Hepatocyte (in vitro differentiated cells): ENCODE results near the gene CHID1. TPM values are rescaled to one million over a fixed set of nuclear protein-coding genes. Genes with fewer than 3 reads are reported as not detected.

Experiments used
- DNase-seq: peaks from one replicate; pipeline ENCODE4 v3.0.0-alpha.2; 2016; ENCODE audit warnings: low spot score
- H2AFZ ChIP-seq: fragments of 200-600 bp; sonication (generic); 2 replicates; pipeline ENCODE4 v1.6.0; 2016; ENCODE audit warnings: antibody characterized with exemption, mild to moderate bottlenecking
- H3K27ac ChIP-seq: fragments of 200-600 bp; sonication (generic); 2 replicates; pipeline ENCODE4 v1.5.1; 2016; ENCODE audit warnings: mild to moderate bottlenecking
- H3K27me3 ChIP-seq: fragments of 200-600 bp; sonication (generic); 2 replicates; pipeline ENCODE4 v1.6.1; 2016
- H3K36me3 ChIP-seq: fragments of 200-600 bp; sonication (generic); replicated peaks from 2 replicates; pipeline ENCODE4 v1.5.1; 2016; ENCODE audit warnings: low read depth; ENCODE audit not compliant: insufficient read depth
- H3K4me1 ChIP-seq: fragments of 200-600 bp; sonication (generic); 2 replicates; pipeline ENCODE4 v1.5.1; 2016; ENCODE audit warnings: mild to moderate bottlenecking, moderate library complexity; ENCODE audit not compliant: insufficient read depth
- H3K4me2 ChIP-seq: fragments of 200-600 bp; sonication (generic); 2 replicates; pipeline ENCODE4 v1.6.0; 2016
- H3K4me3 ChIP-seq: fragments of 200-600 bp; sonication (generic); 2 replicates; pipeline ENCODE4 v1.5.1; 2016; ENCODE audit warnings: mild to moderate bottlenecking
- H3K79me2 ChIP-seq: fragments of 200-600 bp; sonication (generic); 2 replicates; pipeline ENCODE4 v1.6.0; 2017; ENCODE audit warnings: mild to moderate bottlenecking
- H3K9me2 ChIP-seq: fragments of 200-600 bp; sonication (generic); replicated peaks from 2 replicates; pipeline ENCODE4 v1.6.0; 2017; ENCODE audit warnings: mild to moderate bottlenecking; ENCODE audit not compliant: insufficient read depth
- H3K9me3 ChIP-seq: fragments of 200-600 bp; sonication (generic); 2 replicates; pipeline ENCODE4 v1.5.1; 2016; ENCODE audit warnings: low read depth, mild to moderate bottlenecking
- H4K20me1 ChIP-seq: fragments of 200-600 bp; sonication (generic); 2 replicates; pipeline ENCODE4 v1.6.0; 2016; ENCODE audit warnings: mild to moderate bottlenecking; ENCODE audit not compliant: insufficient read depth, poor library complexity, severe bottlenecking
- CTCF ChIP-seq: fragments of 200-600 bp; sonication (generic); IDR thresholded peaks from 2 replicates; pipeline ENCODE4 v1.5.1; 2016; ENCODE audit warnings: antibody characterized with exemption, mild to moderate bottlenecking; ENCODE audit not compliant: poor library complexity
- EZH2 ChIP-seq: fragments of 200-600 bp; sonication (generic); IDR thresholded peaks from 2 replicates; pipeline ENCODE4 v1.6.1; 2016; ENCODE audit warnings: antibody characterized with exemption, mild to moderate bottlenecking, borderline replicate concordance
- EZH2phosphoT487 ChIP-seq: fragments of 200-600 bp; sonication (generic); IDR thresholded peaks from one replicate; pipeline ENCODE4 v1.6.1; 2018; ENCODE audit warnings: antibody characterized with exemption, mild to moderate bottlenecking, low read depth, moderate library complexity; ENCODE audit not compliant: unreplicated experiment, severe bottlenecking
- WGBS: methylation state at CpG from one replicate; pipeline ENCODE4 v1.1.6; 2016; ENCODE audit warnings: low lambda C conversion rate; ENCODE audit errors: missing lambda C conversion rate; 5-methylcytosine and 5-hydroxymethylcytosine counted together
- polyA plus RNA-seq: library from polyadenylated mRNA; unstranded; fragments of >200 nt; fragmentation: Nextera tagmentation; extraction: Ambion mirVana; gene quantifications from 2 replicates; pipeline ENCODE4 v1.2.1, GENCODE V29; 2016
- total RNA-seq: library from RNA; depleted of rRNA; stranded (reverse); fragments of >200 nt; gene quantifications from 2 replicates; pipeline ENCODE4 v1.2.3, GENCODE V29; 2014

Gene CHID1
- total and polyA plus RNA-seq, 2 experiments from 2014 or later: 92.4 to 155 TPM

- Histone ChIP-seq H3K36me3 (no peaks in the 10 kb centered on the region), H3K27me3 (no peaks in the 10 kb centered on the region), H3K9me3 (no peaks in the 10 kb centered on the region), H3K4me3 (no peak overlapping the region), H3K27ac (no peak overlapping the region), H3K9me2 (no peaks in the 10 kb centered on the region), H3K79me2 (no peaks in the 10 kb centered on the region), H2AFZ (no peak overlapping the region), H4K20me1 (peaks cover 6% of the 10 kb centered on the region), H3K4me2 (no peak overlapping the region), H3K4me1 (peaks cover 12% of the 10 kb centered on the region)
- DNase-seq: no peak
- WGBS: 92% methylated on average over 12 of the region's 12 CpGs
- TF ChIP-seq EZH2phosphoT487: no peak
- no peak for TF ChIP-seq CTCF
- TF ChIP-seq EZH2: no peak
Measured at GRCh38 chr11:855796-856195, 54.8 kb downstream of the CHID1 start.

GRCh38 chr11:855330-855674 is 55.3 kb downstream of the CHID1 start:
- no peaks in the 10 kb centered on the region for H3K79me2 ChIP-seq
- no peak overlapping the region for H3K4me3 ChIP-seq
- peaks cover 11% of the 10 kb centered on the region for H4K20me1 ChIP-seq
- no peak for TF ChIP-seq EZH2
- TF ChIP-seq CTCF: no peak
- TF ChIP-seq EZH2phosphoT487: no peak
- no peak overlapping the region for H2AFZ ChIP-seq
- no peaks in the 10 kb centered on the region for H3K9me2 ChIP-seq
- no peaks in the 10 kb centered on the region for H3K36me3 ChIP-seq
- H3K27ac ChIP-seq: no peak overlapping the region
- H3K9me3 ChIP-seq: no peaks in the 10 kb centered on the region
- WGBS: 87% methylated on average over 7 of the region's 7 CpGs
- no peak overlapping the region for H3K4me2 ChIP-seq
- peaks cover under 1% of the 10 kb centered on the region for H3K27me3 ChIP-seq
- H3K4me1 ChIP-seq: peaks cover 15% of the 10 kb centered on the region
- DNase-seq: no peak

- H3K79me2 ChIP-seq: no peaks in the 10 kb centered on the region
- H2AFZ ChIP-seq: no peak overlapping the region
- no peak overlapping the region for H3K27ac ChIP-seq
- WGBS: 84% methylated on average over 19 of the region's 20 CpGs
- H3K36me3 ChIP-seq: no peaks in the 10 kb centered on the region
- H3K4me1 ChIP-seq: peaks cover 14% of the 10 kb centered on the region
- peaks cover 15% of the 10 kb centered on the region for H4K20me1 ChIP-seq
- no peak for DNase-seq
- no peak overlapping the region for H3K4me2 ChIP-seq
- peaks cover 4% of the 10 kb centered on the region for H3K27me3 ChIP-seq
- H3K9me3 ChIP-seq: no peaks in the 10 kb centered on the region
- no peak overlapping the region for H3K4me3 ChIP-seq
- no peaks in the 10 kb centered on the region for H3K9me2 ChIP-seq
- no peak for TF ChIP-seq EZH2phosphoT487
- TF ChIP-seq EZH2: no peak
- TF ChIP-seq CTCF: no peak
Measured at GRCh38 chr11:854601-855329, 55.8 kb downstream of the CHID1 start.
